SK-N-MC (cell line): ENCODE measurements around the gene SV2C.

Experiments
- EZH2 ChIP-seq: fragments of 200-600 bp; sonication (generic); IDR thresholded peaks from one replicate; pipeline ENCODE4 v1.6.1; 2017; ENCODE audit warnings: antibody characterized with exemption
- POLR2AphosphoS5 ChIP-seq: IDR thresholded peaks from 2 replicates; pipeline ENCODE4 v1.6.1; 2012; ENCODE audit warnings: mild to moderate bottlenecking, low read depth, low read length, borderline replicate concordance

DNA sequence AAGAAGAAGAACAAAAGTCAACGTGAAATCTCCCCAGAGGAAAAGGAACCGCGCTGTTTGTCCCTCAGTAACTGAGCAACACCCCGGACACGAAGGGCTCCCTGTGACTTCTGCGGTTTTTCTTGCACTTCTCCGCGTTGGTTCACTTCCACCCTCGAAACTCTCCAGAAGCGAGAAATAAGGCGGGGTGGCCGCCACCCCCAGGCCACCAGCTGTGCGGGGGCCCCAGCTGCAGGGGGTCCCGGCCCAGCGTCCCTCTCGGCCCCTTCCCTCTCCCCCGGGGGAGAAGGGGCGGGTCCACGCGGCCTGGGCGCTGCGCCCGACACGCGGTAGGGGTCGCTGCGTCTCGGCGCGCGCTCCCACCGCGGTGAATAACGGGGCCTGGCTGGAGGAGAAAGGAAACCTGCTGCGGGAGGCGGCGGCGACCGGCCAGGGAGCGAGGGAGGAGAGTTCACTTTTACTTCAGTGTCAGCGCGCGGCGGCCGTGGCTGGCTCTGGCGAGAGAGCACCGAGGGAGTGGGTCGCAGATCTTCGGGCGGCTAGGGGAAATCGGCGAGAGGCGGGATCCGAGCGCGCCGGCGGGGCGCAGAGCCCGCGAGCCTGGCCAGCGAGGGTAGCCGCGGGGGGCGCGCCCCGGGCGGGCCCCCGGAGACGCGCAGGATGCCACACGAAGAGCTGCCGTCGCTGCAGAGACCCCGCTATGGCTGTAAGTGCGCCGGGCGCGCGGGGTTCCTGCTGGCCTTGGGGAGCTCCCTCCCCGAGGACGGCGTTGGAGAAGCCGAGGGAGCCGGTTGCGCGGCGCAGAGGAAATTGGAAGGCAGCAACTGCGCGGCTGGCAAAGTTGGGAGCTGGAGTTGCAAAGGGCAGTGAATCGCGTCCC is 319.9 kb downstream of the SV2C start, which contains the start of gene IQGAP2:
- TF ChIP-seq POLR2AphosphoS5 (no peak), EZH2 (no peak)
